Ishikawa (cell line): Measurements from ENCODE around the gene NUP214.

Experiments
- CEBPB ChIP-seq: IDR thresholded peaks from 2 replicates; pipeline ENCODE4 v1.6.1; 2012
- EGR1 ChIP-seq: IDR thresholded peaks from 2 replicates; pipeline ENCODE4 v1.6.1; 2012
- EP300 ChIP-seq: IDR thresholded peaks from 2 replicates; pipeline ENCODE4 v1.6.1; 2012; ENCODE audit warnings: borderline replicate concordance
- TAF1 ChIP-seq: IDR thresholded peaks from 2 replicates; pipeline ENCODE4 v1.6.1; 2012; ENCODE audit warnings: low read depth, mild to moderate bottlenecking
- YY1 ChIP-seq: IDR thresholded peaks from 2 replicates; pipeline ENCODE4 v1.6.1; 2012; ENCODE audit warnings: low read depth
- TF ChIP-seq, protein P1 (sequence below): IDR thresholded peaks from 2 replicates; pipeline ENCODE4 v1.6.1; 2012

DNA sequence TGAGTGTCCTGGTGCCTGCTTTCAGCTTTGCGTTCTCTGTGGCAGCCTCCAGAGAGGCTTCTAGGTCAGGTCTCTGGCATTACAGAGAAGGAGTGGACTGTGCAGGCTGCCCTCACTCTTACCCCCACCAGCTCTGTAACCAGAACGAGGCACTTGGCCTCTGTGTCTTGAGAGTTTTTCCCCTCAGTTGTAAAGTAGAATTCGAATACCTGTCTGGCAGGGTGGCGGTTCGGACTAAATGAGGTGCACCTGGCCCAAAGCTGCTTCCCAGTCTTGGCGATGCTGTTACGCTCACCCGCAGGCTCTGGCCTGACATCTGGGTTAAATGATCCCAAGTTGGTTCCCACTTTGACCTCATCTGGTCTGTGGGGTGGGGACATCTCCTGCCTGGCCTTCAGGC lies 110.8 kb downstream of the NUP214 start:
- no peak for TF ChIP-seq YY1
- no peak for TF ChIP-seq TAF1
- no peak for TF ChIP-seq CEBPB
- TF ChIP-seq EP300, result no peak
- TF ChIP-seq, protein P1, sequence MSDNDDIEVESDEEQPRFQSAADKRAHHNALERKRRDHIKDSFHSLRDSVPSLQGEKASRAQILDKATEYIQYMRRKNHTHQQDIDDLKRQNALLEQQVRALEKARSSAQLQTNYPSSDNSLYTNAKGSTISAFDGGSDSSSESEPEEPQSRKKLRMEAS, result no peak
- TF ChIP-seq EGR1, result no peak
